ENCODE results near the gene NEDD4L.

The NEDD4L gene

DNA sequence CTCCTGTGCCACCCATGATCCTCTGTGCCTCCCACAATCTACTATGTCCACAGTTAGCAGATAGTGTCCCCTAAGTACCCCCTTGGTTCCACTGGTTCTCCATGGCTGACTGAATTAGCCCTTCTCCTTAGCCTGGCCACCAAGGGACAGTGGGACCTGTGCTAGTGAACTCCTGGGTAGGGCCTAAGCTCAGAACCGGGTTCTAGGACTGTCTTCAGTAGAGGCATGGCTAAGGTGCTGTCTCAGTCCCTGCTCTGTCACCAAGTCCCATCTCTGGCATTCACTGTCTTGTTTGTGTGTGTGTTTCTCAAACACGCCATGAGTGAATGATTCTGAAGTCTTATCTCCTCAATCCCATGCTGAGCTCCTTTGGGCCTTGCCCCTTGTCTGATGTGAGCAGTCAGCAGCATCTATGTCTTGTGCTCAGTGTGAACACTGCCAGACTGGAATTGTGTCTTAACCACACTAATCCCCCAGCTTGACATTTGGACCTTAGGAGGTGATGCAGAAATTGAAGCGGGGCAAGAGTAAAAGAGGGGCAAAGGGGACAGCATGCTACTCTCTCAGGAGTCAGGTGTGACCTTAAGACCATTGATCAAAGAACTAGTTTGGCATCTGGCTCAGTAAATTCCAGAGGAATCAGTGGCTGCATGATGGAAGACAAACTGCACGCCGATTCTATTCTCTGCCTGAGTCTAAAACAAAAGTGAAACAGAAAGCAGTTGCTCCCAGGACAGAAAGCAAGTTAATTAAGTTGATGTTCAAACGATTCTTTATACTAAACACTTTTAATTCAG is 394.3 kb downstream of the NEDD4L start:
- peak overlapping the region; percentile 24; the same call in 1 of the 2 replicates for H3K4me3 ChIP-seq (ENCODE audit: low read length)
- TF ChIP-seq ZNF274 (IDR thresholded peaks at IDR 0.05; ENCODE audit: low read depth, low read length): no peak

DNA sequence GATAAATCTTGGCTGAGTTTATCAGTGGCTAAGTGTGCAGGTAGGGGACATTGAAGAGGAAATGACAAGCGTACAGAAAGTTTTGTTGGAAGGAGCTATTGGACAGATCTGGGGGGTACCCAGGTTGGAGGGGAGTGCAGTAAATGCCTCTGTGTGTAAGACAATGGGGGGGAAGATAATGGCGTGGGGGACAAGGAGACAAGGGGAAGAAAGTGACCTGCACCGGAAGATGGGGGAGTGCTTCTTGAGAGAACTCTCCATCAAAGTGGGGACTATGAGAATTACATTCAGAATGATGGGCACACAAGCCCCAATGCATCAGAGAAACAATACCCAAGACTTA is 394.9 kb downstream of the NEDD4L start:
- TF ChIP-seq ZNF274 (IDR thresholded peaks at IDR 0.05; ENCODE audit: low read depth, low read length): no peak
- no peak overlapping the region; the same call in 1 of the 2 replicates for H3K4me3 ChIP-seq (ENCODE audit: low read length)

DNA sequence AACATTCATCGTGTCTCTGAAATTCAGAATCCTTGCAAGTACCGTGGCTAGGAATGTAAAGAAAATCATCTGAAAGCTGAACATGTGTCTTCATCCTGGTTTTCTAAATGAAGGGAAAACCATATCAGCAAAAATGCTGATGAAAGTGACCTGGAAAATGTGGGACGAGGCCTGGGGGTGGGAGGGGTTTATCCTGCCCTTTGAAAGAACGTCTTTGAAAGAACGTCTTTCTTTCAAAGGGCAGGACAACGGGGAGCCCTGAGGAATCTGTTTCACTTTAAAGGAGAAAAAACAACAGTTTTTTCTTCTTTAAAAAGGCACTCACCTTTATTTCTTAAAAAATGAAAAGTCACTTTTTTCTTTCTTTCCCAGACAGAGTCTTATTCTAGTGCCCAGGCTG is 399.6 kb downstream of the NEDD4L start:
- TF ChIP-seq ZNF274 (IDR thresholded peaks at IDR 0.05; ENCODE audit: low read depth, low read length): no peak
- no peak overlapping the region for H3K4me3 ChIP-seq (ENCODE audit: low read length)

DNA sequence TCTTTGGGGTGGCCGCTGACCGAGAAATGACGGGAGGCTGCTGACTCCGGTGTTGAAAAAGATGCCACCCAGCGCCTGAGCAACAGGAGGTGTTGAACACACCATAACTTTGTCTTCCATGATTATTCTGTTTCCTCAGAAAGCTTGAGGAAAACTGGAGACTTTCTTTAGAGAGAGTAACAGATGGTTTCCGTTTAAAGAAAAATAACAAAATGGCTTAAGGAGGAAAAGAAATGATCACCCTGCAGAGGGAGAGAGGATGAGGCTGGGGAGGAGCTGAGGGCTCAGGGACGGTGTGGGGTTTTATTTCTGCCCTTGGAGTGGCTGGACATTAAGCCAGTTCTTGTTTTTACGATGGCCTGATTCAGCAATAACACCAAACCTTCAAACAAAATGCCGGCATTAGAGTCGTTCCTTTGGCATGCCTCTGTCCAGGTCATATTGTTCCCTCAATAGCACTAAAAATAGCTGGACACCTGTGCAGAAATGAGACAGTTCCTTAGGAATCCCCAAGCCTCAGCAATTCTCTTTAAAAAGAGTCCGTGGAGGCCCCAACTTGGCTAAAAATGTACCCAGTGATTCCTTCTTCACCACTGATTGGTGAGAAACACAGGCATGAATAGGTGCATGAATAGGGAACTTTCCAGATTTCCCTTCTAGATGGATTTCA is 402.5 kb downstream of the NEDD4L start:
- no peak for TF ChIP-seq ZNF274 (IDR thresholded peaks at IDR 0.05; ENCODE audit: low read depth, low read length)

DNA sequence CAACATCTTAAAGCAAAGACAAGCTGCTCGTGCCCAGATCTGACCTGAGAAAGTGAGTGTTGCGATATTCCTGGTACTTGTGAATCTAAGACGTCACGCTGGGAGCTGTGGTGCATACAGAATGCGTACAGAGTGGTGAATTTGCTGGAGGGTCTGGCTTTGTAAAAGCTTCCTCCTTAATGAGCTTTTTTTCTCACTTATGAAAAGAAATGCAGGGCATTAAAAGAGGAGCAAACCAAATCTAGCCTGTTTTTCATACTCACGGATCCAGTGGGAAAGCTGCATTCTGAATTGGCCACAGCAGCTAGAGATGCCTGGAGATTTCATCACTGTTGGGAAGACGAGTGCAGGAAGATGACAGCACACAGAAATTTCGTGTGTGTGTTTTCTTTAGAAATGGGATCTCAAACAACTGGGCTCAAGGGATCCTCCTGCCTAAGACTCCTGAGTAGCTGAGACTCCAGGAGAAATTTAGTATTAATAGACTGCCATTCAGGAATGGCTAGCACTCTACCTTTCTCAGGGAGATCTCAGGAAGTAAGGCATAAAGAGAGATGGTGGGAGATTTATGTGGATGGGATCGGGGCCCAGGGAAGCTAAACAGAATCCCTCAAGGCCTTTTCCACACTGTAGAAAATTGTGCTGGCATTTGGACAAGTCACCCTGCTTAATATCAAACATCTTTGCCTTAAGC is 403.5 kb downstream of the NEDD4L start:
- no peak for TF ChIP-seq ZNF274 (IDR thresholded peaks at IDR 0.05; ENCODE audit: low read depth, low read length)
- H3K4me3 ChIP-seq (ENCODE audit: low read length): no peak overlapping the region

More for the DNA sequence above, 402.5 kb downstream of the NEDD4L start:
- no peak overlapping the region for H3K4me3 ChIP-seq (ENCODE audit: low read length)

DNA sequence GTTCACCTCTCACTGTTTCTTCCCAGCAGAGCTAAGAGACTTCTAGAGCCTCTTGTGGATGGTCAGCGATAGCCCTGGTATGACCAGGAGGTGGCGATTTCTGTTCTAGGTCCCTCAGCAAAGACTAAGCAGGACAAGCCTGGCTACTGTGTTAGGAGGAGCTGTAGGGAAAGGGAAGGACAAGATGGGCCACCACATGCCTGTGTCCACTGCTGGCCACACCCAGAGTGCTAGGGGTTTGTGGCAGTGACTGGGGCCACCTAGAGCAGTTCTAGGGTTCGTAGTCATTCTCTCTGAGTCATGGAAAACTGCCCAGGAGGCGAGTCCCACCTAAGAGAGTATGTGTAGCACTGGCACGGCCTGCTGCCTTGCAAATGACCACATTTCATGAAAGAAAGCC is 405.4 kb downstream of the NEDD4L start:
- H3K4me3 ChIP-seq (ENCODE audit: low read length): no peak overlapping the region
- no peak for TF ChIP-seq ZNF274 (IDR thresholded peaks at IDR 0.05; ENCODE audit: low read depth, low read length)

All from GM08714 (cell line).